HFF-Myc (cell line): ENCODE data around the gene PRSS35.

ENCODE experiments used
- DNase-seq: peaks from one replicate; pipeline ENCODE4 v3.0.0-alpha.2; 2011; ENCODE audit warnings: low read depth; ENCODE audit errors: extremely low read depth
- H3K4me3 ChIP-seq: replicated peaks from 2 replicates; pipeline ENCODE4 v1.5.1; 2011; ENCODE audit warnings: low read depth, mild to moderate bottlenecking, control low read depth, low read length
- TF ChIP-seq, protein P1 (sequence below): IDR thresholded peaks from 2 replicates; pipeline ENCODE4 v1.5.1; 2012; ENCODE audit warnings: mild to moderate bottlenecking, low read depth, low read length, control low read depth; ENCODE audit errors: missing control alignments

Gene PRSS35, protein sequence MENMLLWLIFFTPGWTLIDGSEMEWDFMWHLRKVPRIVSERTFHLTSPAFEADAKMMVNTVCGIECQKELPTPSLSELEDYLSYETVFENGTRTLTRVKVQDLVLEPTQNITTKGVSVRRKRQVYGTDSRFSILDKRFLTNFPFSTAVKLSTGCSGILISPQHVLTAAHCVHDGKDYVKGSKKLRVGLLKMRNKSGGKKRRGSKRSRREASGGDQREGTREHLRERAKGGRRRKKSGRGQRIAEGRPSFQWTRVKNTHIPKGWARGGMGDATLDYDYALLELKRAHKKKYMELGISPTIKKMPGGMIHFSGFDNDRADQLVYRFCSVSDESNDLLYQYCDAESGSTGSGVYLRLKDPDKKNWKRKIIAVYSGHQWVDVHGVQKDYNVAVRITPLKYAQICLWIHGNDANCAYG

DNA sequence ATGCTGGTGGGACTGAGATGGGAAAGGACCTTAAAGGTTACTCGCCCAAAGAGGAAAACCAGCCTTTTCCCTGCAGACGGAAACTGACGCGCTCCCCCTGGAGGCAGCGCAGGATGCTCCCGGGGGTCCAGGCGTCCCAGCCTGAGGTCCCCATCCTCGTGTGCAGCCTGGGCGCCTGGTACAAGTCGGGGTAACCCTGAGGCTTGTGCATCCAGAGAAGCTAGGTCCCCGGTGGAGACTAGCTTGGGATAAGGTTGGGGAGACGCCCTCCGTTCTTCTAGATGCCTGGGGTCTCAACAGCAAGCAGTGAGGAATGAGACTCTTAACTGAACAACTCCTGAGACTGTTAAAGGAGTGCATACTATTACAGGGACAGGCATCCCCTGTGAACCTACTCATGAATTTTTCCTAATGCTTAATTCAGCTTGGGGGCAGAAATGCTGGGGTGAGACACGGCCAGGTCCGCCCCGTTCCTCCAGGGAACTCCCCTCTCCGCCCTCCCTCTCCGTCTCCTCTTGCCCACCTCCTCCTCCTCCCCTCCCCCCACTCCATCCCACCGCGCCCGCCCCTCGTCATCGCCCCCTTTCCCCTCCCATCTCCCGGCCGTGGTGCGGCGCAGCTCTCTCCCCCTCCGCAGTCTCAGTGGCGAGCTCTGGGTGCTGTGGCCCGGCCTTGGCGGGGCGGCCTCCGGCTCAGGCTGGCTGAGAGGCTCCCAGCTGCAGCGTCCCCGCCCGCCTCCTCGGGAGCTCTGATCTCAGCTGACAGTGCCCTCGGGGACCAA, at the start of gene PRSS35:
Gene PRSS35, plus strand, starts transcription at position 634 of the 781 bp plus-strand sequence. CDS start 10,908 bp downstream, outside the sequence.
- H3K4me3 ChIP-seq = peak within 1 kb of the TSS; percentile 40
- DNase-seq = no peak
- TF ChIP-seq, protein P1, sequence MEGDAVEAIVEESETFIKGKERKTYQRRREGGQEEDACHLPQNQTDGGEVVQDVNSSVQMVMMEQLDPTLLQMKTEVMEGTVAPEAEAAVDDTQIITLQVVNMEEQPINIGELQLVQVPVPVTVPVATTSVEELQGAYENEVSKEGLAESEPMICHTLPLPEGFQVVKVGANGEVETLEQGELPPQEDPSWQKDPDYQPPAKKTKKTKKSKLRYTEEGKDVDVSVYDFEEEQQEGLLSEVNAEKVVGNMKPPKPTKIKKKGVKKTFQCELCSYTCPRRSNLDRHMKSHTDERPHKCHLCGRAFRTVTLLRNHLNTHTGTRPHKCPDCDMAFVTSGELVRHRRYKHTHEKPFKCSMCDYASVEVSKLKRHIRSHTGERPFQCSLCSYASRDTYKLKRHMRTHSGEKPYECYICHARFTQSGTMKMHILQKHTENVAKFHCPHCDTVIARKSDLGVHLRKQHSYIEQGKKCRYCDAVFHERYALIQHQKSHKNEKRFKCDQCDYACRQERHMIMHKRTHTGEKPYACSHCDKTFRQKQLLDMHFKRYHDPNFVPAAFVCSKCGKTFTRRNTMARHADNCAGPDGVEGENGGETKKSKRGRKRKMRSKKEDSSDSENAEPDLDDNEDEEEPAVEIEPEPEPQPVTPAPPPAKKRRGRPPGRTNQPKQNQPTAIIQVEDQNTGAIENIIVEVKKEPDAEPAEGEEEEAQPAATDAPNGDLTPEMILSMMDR = peak; percentile 88

DNA sequence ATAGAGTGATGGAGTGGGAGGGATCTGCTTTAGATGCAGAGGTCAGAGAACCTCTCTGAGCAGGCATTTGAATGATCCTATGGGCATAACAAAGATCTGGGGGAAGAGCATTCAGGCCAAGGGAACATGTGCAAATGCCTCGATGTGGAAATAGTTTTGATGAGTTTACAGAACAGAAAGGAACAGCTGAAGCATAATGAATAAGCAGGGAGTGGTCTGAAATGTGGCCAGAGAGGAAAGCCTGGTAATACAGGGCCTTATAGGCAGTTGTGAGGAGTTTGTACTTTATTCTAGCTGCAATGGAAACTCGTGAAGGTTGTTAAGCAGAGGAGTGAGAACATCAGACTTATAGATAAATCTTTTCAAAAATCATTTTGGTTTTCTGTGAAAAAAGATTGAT, 48.4 kb upstream of the PRSS35 start:
- H3K4me3 ChIP-seq = no peak overlapping the region
- TF ChIP-seq, protein P1 = no peak
- DNase-seq = no peak

DNA sequence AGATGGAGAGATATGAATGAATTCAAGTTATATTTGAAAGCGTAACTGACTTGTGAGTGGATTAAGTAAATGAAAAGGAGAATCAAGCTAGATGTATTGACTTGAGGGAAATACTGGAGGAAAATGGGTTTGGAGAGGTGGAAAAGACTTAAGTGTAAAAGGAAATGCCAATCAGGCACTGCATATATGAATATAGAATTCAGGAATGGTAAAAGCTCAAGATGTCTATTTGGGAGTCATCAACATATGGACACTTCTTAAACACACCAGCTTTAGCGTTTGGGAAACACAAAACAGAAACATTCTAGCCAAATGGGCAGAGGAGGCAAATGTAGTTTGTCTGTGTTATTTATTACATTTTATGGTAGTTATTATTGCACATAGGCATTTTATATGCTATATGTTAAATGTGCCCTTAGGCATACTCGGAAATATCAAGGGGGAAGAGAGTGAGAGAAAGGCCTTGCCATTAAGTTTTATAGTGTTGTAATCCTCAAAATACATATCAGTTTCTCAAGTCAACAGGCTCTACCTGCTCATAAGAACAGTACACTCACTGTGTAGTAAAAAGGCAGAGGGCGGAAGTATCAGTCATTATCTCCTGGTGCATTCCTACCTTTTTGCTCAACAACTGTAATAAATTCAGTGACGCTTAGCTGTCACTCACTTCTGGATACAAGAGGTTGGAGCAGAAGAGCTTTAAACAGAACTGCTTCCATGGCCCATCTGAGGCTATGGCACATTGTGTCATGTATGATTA, 47.8 kb upstream of the PRSS35 start:
- TF ChIP-seq, protein P1 = no peak
- DNase-seq = no peak
- H3K4me3 ChIP-seq = no peak overlapping the region

DNA sequence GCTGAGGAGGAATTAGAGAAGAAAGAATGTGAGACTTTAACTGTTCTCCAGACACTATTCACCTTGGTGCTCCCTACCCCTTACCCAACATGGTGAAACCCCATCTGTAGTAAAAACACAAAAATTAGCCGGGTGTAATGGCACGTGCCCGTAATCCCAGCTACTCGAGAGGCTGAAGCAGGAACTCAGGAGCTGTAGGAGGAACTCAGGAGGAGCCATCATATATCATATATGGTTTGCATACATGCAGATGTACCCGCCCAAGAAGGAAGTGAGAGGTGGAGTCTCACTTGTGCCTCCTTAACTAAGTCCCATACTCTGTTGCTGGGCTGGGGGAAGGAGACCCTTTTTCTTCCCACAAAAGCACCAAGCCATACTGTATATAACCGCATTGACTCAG, 46.0 kb upstream of the PRSS35 start:
- TF ChIP-seq, protein P1 = no peak
- DNase-seq = no peak
- H3K4me3 ChIP-seq = no peak overlapping the region

DNA sequence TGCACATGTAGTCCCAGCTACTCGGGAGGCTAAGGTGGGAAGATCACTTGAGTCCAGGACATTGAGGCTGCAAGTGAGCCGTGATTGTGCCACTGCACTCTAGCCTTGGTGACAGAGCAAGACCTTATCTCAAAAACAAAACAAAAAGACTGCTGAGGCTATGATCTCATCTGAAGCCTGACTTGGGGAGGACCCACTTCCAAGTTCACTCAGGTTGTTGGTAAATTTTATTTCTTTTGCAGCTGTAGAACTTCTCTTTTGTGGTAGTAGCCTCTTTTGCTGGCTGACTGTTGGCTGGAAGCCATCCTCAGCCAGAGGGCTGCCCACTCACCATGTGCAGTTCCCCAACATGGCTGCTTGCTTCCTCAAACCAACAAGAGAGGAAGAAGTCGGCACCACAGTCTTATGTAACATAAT, 44.7 kb upstream of the PRSS35 start:
- TF ChIP-seq, protein P1 = no peak
- H3K4me3 ChIP-seq = no peak overlapping the region
- DNase-seq = no peak

DNA sequence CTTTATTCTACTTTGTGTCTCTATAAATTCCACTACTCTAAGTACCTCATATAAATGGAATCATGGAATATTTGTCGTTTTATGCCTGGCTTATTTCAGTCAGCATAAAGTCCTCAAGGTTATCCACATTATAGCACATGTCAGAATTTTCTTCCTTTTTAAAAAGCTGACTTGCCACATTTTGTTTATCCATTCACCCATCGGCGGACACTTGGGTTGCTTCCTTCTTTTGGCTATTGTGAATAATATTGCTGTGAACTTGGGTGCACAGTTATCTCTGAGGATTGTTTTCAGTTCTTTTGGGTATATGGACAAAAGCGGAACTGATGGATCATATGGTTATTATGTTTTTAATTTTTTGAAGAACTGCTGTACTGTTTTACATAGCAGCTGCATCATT, 42.3 kb upstream of the PRSS35 start:
- no peak for DNase-seq
- H3K4me3 ChIP-seq = no peak overlapping the region
- TF ChIP-seq, protein P1 = no peak
